ENCODE data around the gene DNLZ.

DNLZ gene

GRCh38 chr9:136376457-136376856, 12.9 kb upstream of the DNLZ start:
- DNase-seq (ENCODE audit: insufficient read length, low spot score) (no peak), FAIRE-seq (no peak)
- no peak for TF ChIP-seq POLR2A (IDR thresholded peaks at IDR 0.05; ENCODE audit: low read depth, low read length)

GRCh38 chr9:136375096-136375495, 11.6 kb upstream of the DNLZ start:
- no peak for FAIRE-seq
- DNase-seq (ENCODE audit: insufficient read length, low spot score), result no peak
- TF ChIP-seq POLR2A (IDR thresholded peaks at IDR 0.05; ENCODE audit: low read depth, low read length), result no peak

DNA sequence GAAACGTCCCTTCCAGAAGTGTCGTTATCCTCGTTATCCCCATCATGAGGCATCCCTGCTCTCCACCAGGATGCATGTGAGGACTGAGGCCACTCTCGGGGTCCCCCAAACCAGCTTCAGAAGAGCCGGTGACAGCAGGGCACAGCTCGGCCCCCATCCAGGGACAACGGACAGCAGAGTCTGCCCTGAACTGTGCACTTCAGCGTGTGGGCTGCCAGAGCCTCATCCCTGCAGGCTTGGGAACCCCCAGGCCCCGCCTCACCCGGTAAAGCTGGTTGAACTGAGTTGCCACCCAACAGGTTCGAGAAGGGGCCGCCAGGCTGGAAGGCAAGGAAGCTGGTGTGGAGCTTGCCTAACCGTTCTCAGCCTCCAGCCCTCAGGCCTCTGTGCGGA, 10.6 kb upstream of the DNLZ start:
- no peak for FAIRE-seq
- DNase-seq (ENCODE audit: insufficient read length, low spot score), result no peak
- no peak for TF ChIP-seq POLR2A (IDR thresholded peaks at IDR 0.05; ENCODE audit: low read depth, low read length)

- FAIRE-seq, result no peak
- no peak for DNase-seq (ENCODE audit: insufficient read length, low spot score)
- no peak for TF ChIP-seq POLR2A (IDR thresholded peaks at IDR 0.05; ENCODE audit: low read depth, low read length)
Measured at GRCh38 chr9:136373300-136374182, 10.0 kb upstream of the DNLZ start, which contains the start of gene CARD9. CARD9 (minus strand) TSS chr9:136373669; CDS start chr9:136372078, 1,591 bp downstream.

GRCh38 chr9:136372561-136373299, 9.2 kb upstream of the DNLZ start:
- DNase-seq (ENCODE audit: insufficient read length, low spot score) (peak; percentile 68), FAIRE-seq (no peak)
- no peak for TF ChIP-seq POLR2A (IDR thresholded peaks at IDR 0.05; ENCODE audit: low read depth, low read length)

- FAIRE-seq (no peak), DNase-seq (ENCODE audit: insufficient read length, low spot score) (no peak)
- TF ChIP-seq POLR2A (IDR thresholded peaks at IDR 0.05; ENCODE audit: low read depth, low read length), result no peak
Measured at GRCh38 chr9:136372006-136372405, 8.5 kb upstream of the DNLZ start.

GRCh38 chr9:136371533-136371880, 8.0 kb upstream of the DNLZ start:
- no peak for FAIRE-seq
- TF ChIP-seq POLR2A (IDR thresholded peaks at IDR 0.05; ENCODE audit: low read depth, low read length), result no peak
- no peak for DNase-seq (ENCODE audit: insufficient read length, low spot score)

DNA sequence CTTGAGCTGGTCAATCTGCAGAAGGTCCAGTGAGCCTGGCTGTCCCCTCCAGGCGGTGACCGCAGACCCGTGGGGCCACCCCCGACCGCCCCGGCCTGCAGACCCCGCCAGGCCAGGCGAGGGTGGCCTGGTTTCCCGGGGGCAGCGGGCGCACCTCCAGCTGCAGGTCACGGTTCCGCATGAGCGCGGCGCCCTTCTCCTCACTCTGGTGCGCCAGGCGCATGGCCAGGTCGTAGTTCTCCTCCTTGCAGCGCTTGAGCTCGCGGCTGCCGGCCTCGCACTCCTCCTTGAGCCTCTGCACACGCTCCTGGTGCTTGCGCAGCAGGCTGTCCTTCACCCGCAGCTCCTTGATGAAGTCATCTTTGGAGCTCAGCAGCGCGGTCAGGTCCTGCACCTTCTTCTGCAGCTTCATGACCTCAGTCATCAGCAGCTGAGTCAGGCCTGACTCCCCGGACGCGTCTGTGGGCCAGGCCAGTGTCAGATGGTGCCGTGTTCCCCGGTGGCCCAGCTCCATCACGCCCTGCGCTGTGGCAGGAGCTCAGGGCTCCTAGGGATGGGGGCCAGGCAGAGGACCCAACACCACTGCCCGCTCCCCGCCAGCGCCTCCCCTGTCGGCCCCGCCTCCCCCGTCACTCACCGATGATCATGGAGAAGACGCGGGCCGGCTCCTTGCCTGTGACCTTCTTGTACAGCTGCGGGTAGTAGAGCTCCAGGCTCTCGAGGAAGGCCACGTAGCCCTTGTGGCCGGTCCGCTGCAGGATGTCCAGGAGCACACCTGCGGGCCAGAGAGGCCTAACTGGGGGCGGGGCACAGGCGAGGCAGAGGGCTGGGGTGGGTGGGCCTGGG, 7.4 kb upstream of the DNLZ start:
- DNase-seq (ENCODE audit: insufficient read length, low spot score), result no peak
- FAIRE-seq, result no peak
- no peak for TF ChIP-seq POLR2A (IDR thresholded peaks at IDR 0.05; ENCODE audit: low read depth, low read length)

DNA sequence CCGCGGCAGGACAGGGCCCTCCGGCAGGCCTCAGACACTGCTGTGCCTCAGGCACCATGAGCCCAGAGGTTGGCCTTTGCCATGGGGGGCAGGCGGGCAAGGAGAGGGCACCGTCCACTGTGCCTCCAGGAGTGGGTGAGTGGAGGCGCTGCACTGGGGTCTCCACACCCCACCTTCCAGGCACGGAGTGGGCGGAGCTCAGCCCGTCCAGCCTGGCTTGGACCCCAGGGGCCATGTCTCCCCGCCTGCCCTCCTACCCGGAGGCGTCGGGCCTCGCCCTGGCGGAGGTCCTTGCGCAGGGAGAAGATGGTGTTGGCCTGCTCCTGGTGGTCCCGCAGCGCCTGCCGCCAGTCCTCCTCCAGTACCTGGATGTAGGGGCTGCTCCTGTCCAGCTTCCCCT, 6.5 kb upstream of the DNLZ start:
- DNase-seq (ENCODE audit: insufficient read length, low spot score) (no peak), FAIRE-seq (no peak)

GRCh38 chr9:136368190-136368589, 4.6 kb upstream of the DNLZ start:
- TF ChIP-seq POLR2A (IDR thresholded peaks at IDR 0.05; ENCODE audit: low read depth, low read length), result no peak
- FAIRE-seq, result no peak
- DNase-seq (ENCODE audit: insufficient read length, low spot score), result no peak

More for the DNA sequence above, 6.5 kb upstream of the DNLZ start:
- no peak for TF ChIP-seq POLR2A (IDR thresholded peaks at IDR 0.05; ENCODE audit: low read depth, low read length)

DNA sequence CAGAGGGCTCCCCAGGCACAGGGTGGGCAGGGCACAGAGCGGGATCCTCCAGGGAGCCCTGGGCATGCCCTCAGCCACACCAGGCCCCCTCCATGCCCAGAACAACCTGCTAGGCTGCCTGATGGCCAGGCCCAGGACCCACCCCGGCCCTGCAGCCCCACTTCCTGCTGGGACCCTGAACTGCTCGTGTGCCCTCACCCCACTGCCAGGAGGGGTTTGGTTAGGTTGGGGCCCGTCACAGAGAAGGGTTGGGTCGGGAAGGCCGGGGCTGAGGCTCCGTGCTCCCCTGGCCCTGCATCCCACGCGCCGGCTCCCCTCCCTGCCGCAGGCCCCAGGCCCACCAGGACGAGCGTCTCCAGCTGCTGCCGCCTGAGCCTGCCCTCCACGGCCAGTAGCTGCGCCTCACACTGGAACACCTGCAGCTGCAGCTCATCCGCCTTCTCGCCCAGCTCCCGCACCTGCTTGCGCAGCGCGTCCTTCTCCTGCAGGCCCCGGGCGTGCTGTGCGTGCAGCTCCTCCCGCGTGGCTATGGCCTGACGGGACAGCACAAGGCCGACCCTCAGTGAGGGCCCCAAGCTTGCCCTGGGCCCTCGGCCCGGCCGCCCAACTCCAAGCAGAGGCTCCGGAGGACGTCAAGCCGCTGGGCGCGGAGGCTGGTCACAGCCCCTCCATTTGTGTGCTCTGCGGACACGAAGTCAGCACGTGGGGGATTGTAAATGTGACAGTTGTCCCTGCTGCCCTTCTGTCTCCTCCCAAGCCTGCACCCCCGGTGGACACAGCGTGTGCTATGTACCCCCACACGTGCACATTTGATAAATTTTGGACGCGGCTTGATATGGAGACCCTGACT, 4.0 kb upstream of the DNLZ start:
- DNase-seq (ENCODE audit: insufficient read length, low spot score) (no peak), FAIRE-seq (no peak)
- TF ChIP-seq POLR2A (IDR thresholded peaks at IDR 0.05; ENCODE audit: low read depth, low read length), result no peak

GRCh38 chr9:136366826-136367225, 3.3 kb upstream of the DNLZ start:
- TF ChIP-seq POLR2A (IDR thresholded peaks at IDR 0.05; ENCODE audit: low read depth, low read length), result no peak
- DNase-seq (ENCODE audit: insufficient read length, low spot score) (no peak), FAIRE-seq (no peak)

- no peak for TF ChIP-seq POLR2A (IDR thresholded peaks at IDR 0.05; ENCODE audit: low read depth, low read length)
- DNase-seq (ENCODE audit: insufficient read length, low spot score) (no peak), FAIRE-seq (no peak)
Measured at GRCh38 chr9:136365775-136366222, 2.3 kb upstream of the DNLZ start.

Data from H54 (cell line).